ENCODE measurements around the gene ST3GAL3.

Gene ST3GAL3

GRCh38 chr1:43853161-43853921, 146.0 kb downstream of the ST3GAL3 start (continued):
- TF ChIP-seq TSHZ1 (tag by site-specific recombination; IDR thresholded peaks at IDR 0.05; ENCODE audit: borderline replicate concordance): 0 out of 2 replicates have a peak, but pooled peaks have one; percentile 25
- TF ChIP-seq ZNF112 (tag by site-specific recombination; IDR thresholded peaks at IDR 0.05): no peak
- TF ChIP-seq ZNF660 (tag by site-specific recombination; IDR thresholded peaks at IDR 0.05): peak; percentile 93
- peak; percentile 49 for TF ChIP-seq ZNF133 (tag by site-specific recombination; IDR thresholded peaks at IDR 0.05)
- no peak for TF ChIP-seq AEBP2 (tag by site-specific recombination; IDR thresholded peaks at IDR 0.05; ENCODE audit: borderline replicate concordance)
- no peak for TF ChIP-seq ZNF830 (tag by site-specific recombination; IDR thresholded peaks at IDR 0.05; ENCODE audit: low read depth)
- TF ChIP-seq ZNF239 (tag by site-specific recombination; IDR thresholded peaks at IDR 0.05): no peak
- TF ChIP-seq ZNF510 (tag by site-specific recombination; IDR thresholded peaks at IDR 0.05; ENCODE audit: insufficient replicate concordance): no peak
- TF ChIP-seq ZNF513 (tag by site-specific recombination; IDR thresholded peaks at IDR 0.05): no peak; the same call in 1 of the 2 replicates
- no peak for TF ChIP-seq ZNF184 (tag by site-specific recombination; IDR thresholded peaks at IDR 0.05)
- TF ChIP-seq ZBTB17 (tag by site-specific recombination; IDR thresholded peaks at IDR 0.05): peak; percentile 75
- TF ChIP-seq ZNF121 (tag by site-specific recombination; IDR thresholded peaks at IDR 0.05): no peak
- no peak for TF ChIP-seq TCF7L2 (IDR thresholded peaks at IDR 0.05; ENCODE audit: borderline replicate concordance, low read depth, low read length)
- no peak for TF ChIP-seq TRIM28 (IDR thresholded peaks at IDR 0.05; ENCODE audit: borderline replicate concordance, low read length)
- TF ChIP-seq ZNF549 (tag by site-specific recombination; IDR thresholded peaks at IDR 0.05): 0 out of 2 replicates have a peak, but pooled peaks have one; percentile 20
- no peak for TF ChIP-seq ZNF596 (tag by site-specific recombination; IDR thresholded peaks at IDR 0.05)
- no peak for TF ChIP-seq ZNF701 (tag by site-specific recombination; IDR thresholded peaks at IDR 0.05)
- no peak for TF ChIP-seq PBX3 (CRISPR knock-in tag; IDR thresholded peaks at IDR 0.05)
- no peak for TF ChIP-seq PRDM1 (tag by site-specific recombination; IDR thresholded peaks at IDR 0.05)
- no peak for TF ChIP-seq ZNF140 (tag by site-specific recombination; IDR thresholded peaks at IDR 0.05)
- peak; percentile 10; the same call in 1 of the 2 replicates for TF ChIP-seq WT1 (tag by site-specific recombination; IDR thresholded peaks at IDR 0.05)
- no peak for TF ChIP-seq ZBTB7A (tag by site-specific recombination; IDR thresholded peaks at IDR 0.05; ENCODE audit: low read depth)
- TF ChIP-seq ZSCAN23 (tag by site-specific recombination; IDR thresholded peaks at IDR 0.05): no peak
- TF ChIP-seq ZNF48 (tag by site-specific recombination; IDR thresholded peaks at IDR 0.05): no peak
- no peak for TF ChIP-seq ZNF16 (tag by site-specific recombination; IDR thresholded peaks at IDR 0.05; ENCODE audit: low read depth)
- TF ChIP-seq ZNF366 (tag by site-specific recombination; conservative IDR thresholded peaks at IDR 0.05): 0 out of 2 replicates have a peak, but pooled peaks have one; percentile 21
- no peak for TF ChIP-seq ZFP69B (tag by site-specific recombination; IDR thresholded peaks at IDR 0.05)
- TF ChIP-seq ZSCAN5A (tag by site-specific recombination; IDR thresholded peaks at IDR 0.05): no peak
- TF ChIP-seq PRDM4 (tag by site-specific recombination; IDR thresholded peaks at IDR 0.05): peak; percentile 70
